ENCODE data around the gene ELOF1. TPM values are rescaled to one million over a fixed set of nuclear protein-coding genes. Genes with fewer than 3 reads are reported as not detected.
"Not testable (repeated sequence)": the region's sequence is repeated elsewhere in the genome, so short reads cannot be mapped to it uniquely, and the experiment has no call there.

The ELOF1 gene
- total RNA-seq, 2 donors from 2014 or later: 47.8 to 57.5 TPM

DNA sequence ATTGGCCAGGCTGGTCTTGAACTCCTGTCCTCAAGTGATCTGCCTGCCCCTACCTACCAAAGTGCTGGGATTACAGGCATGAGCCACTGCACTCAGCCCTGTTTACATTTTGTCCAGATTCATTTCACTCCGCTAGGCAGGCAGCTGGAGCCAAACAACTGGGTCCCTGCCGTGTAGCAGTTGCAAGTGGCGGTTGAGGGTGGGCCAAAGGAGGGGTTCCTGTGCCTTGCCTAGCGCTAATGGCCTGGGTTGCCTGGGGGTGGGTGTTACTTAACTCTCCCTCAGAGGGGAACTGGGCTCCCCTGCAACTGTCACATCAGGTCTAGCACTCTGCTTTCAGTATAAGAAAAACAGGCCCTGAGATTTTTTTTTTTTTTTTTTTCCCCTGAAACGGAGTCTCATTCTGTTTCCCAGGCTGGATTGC lies 11.0 kb upstream of the ELOF1 start:
- H3K27ac ChIP-seq: no peak overlapping the region
- TF ChIP-seq, protein P1, sequence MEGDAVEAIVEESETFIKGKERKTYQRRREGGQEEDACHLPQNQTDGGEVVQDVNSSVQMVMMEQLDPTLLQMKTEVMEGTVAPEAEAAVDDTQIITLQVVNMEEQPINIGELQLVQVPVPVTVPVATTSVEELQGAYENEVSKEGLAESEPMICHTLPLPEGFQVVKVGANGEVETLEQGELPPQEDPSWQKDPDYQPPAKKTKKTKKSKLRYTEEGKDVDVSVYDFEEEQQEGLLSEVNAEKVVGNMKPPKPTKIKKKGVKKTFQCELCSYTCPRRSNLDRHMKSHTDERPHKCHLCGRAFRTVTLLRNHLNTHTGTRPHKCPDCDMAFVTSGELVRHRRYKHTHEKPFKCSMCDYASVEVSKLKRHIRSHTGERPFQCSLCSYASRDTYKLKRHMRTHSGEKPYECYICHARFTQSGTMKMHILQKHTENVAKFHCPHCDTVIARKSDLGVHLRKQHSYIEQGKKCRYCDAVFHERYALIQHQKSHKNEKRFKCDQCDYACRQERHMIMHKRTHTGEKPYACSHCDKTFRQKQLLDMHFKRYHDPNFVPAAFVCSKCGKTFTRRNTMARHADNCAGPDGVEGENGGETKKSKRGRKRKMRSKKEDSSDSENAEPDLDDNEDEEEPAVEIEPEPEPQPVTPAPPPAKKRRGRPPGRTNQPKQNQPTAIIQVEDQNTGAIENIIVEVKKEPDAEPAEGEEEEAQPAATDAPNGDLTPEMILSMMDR (IDR thresholded peaks at IDR 0.05): no peak
- TF ChIP-seq POLR2A (IDR thresholded peaks at IDR 0.05): no peak
- TF ChIP-seq POLR2AphosphoS5 (IDR thresholded peaks at IDR 0.05): no peak
- H3K4me1 ChIP-seq (replicated peaks): no peaks in the 10 kb centered on the region
- H3K4me3 ChIP-seq: no peak overlapping the region
- no peak for DNase-seq (ENCODE audit: low spot score)
- H3K27me3 ChIP-seq (replicated peaks; ENCODE audit: insufficient read depth): no peaks in the 10 kb centered on the region
- H3K9me3 ChIP-seq: no peaks in the 10 kb centered on the region
- H3K36me3 ChIP-seq: no peaks in the 10 kb centered on the region
- intact Hi-C loops (cut with DNase I): no loop called here
- 62% methylated on average over 5 of the region's 5 CpGs for WGBS

DNA sequence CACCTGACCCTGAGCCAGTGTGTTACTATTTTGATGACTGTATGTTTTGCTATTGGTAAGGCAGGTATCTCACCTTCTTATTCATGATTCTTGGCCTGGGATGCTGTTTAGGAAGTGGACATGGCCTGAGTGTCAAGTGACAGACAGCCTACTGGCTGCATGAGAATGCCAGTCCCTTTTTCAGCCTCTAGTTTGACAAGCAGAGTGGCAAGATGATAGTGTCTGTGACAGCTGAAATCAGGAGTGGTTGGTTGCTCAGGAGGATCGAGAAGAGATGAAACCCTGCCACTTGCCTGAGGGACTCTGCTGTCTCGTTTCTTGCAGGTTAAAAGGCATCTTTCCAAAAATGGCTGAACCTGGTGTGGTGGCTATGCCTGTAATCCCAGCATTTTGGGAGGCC lies 7.1 kb upstream of the ELOF1 start:
- no peaks in the 10 kb centered on the region for H3K9me3 ChIP-seq
- H3K4me1 ChIP-seq (replicated peaks): no peaks in the 10 kb centered on the region
- TF ChIP-seq POLR2AphosphoS5 (IDR thresholded peaks at IDR 0.05) (no peak), POLR2A (IDR thresholded peaks at IDR 0.05) (no peak)
- TF ChIP-seq, protein P1 (IDR thresholded peaks at IDR 0.05): no peak
- intact Hi-C loops (cut with DNase I): no loop called here
- H3K27ac ChIP-seq: no peak overlapping the region
- no peaks in the 10 kb centered on the region for H3K27me3 ChIP-seq (replicated peaks; ENCODE audit: insufficient read depth)
- H3K4me3 ChIP-seq: no peak overlapping the region
- no peaks in the 10 kb centered on the region for H3K36me3 ChIP-seq
- DNase-seq (ENCODE audit: low spot score): no peak
- 73% methylated on average over 2 of the region's 2 CpGs for whole genome bisulfite sequencing

DNA sequence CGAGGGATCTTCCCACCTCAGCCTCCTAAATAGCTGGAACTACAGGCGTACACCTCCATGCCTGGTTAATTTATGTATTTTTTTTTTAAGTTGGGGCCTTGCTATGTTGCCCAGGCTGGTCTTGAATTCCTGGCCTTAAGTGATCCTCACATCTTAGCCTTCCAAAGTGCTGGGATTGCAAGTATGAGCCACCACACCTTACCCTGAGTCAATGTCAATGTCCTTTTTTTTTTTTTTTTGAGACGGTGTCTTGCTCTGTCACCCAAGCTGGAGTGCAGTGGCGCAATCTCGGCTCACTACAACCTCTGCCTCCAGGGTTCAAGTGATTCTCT lies 6.6 kb upstream of the ELOF1 start:
- H3K27ac ChIP-seq; H3K36me3 ChIP-seq; intact Hi-C loops (cut with DNase I); H3K27me3 ChIP-seq (replicated peaks; ENCODE audit: insufficient read depth); DNase-seq (ENCODE audit: low spot score); H3K9me3 ChIP-seq; H3K4me1 ChIP-seq (replicated peaks); H3K4me3 ChIP-seq: not testable (repeated sequence)
- WGBS: 91% methylated on average over 5 of the region's 5 CpGs

DNA sequence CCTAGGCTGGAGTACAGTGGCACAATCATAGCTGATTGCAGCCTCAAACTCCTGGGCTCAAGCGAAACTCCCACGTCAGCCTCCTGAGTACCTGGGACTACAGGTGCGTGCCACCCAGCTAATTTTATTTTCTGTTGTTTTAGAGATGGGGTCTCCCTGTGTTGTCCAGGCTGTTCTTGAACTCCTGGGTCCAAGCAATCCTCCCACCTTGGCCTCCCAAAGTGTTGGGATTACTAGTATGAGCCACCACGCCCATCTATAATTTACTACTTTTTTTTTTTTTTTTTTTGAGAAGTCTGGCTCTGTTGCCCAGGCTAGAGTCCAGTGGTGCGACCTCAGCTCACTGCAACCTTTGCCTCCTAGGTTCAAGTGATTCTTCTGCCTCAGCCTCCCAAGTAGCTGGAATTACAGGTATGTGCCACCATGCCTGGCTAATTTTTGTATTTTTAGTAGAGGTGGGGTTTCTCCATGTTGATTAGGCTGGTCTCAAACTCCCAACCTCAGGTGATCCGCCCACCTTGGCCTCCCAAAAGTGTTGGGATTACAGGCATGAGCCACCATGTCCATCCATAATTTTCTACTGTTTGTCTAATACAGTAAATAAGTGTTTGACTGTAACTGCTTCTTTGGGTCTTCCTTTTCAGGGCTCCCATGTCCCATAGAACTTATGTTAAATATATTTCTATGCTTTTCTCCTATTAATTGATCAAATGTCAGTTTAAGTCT lies 5.2 kb upstream of the ELOF1 start:
- H3K9me3 ChIP-seq; intact Hi-C loops (cut with DNase I); DNase-seq (ENCODE audit: low spot score); H3K4me1 ChIP-seq (replicated peaks); H3K36me3 ChIP-seq; H3K4me3 ChIP-seq; H3K27me3 ChIP-seq (replicated peaks; ENCODE audit: insufficient read depth); H3K27ac ChIP-seq: not testable (repeated sequence)
- 93% methylated on average over 6 of the region's 6 CpGs for WGBS

DNA sequence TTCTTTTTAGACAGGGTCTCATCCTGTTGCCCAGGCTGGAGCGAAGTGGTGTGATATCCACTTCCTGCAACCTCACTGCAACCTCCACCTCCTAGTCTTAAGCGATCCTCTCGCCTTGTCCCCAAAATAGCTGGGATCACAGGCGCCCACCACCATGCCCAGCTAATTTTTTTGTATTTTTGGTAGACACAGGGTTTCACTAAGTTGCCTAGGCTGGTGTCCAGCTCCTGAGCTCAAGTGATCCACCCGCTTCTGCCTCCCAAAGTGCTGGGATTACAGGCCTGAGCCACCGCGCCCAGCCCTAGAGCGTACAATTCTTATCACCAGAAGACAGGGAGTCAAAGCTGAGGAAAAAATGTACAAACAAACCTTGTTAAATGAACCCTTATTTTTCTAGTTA lies 4.5 kb upstream of the ELOF1 start:
- Histone ChIP-seq H3K27me3 (replicated peaks; ENCODE audit: insufficient read depth) (no peaks in the 10 kb centered on the region), H3K9me3 (no peaks in the 10 kb centered on the region), H3K36me3 (no peaks in the 10 kb centered on the region), H3K27ac (no peak overlapping the region), H3K4me1 (replicated peaks) (no peaks in the 10 kb centered on the region), H3K4me3 (no peak overlapping the region)
- WGBS: 95% methylated on average over 8 of the region's 8 CpGs
- no peak for DNase-seq (ENCODE audit: low spot score)
- intact Hi-C loops (cut with DNase I): no loop called here
- no peak for TF ChIP-seq POLR2AphosphoS5 (IDR thresholded peaks at IDR 0.05)
- TF ChIP-seq, protein P1 (IDR thresholded peaks at IDR 0.05): no peak
- no peak for TF ChIP-seq POLR2A (IDR thresholded peaks at IDR 0.05)

DNA sequence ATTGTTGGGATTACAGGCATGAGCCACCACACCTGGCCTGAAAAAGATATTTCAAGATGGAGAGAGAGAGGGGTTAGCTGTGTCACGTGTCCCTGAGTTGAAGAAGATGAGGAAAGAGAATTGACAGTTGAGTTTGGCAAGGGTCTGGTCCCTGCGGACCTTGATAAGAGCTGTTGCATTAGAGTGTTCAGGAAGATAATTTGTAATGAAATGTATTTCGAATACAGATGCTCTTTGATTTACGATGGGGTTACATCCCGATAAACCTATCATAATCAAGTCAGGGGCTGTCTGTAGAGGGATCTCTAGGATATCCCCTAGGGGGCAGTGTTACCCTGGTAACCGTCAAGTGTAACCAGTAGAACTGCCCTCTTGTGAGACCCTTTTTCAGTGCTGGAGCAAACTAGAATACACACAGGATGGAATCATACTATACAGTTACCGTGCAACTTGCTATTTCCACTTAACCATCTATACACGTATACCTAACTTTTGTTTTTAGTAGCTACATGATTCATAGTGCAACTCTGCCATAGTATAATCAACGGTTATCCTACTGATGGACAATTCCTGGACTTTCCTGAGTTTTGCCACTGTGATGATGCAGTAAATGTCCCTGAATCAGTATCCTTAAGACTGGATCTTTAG lies 1.5 kb upstream of the ELOF1 start:
- H3K27me3 ChIP-seq (replicated peaks; ENCODE audit: insufficient read depth): no peaks in the 10 kb centered on the region
- TF ChIP-seq POLR2A (IDR thresholded peaks at IDR 0.05) (no peak), POLR2AphosphoS5 (IDR thresholded peaks at IDR 0.05) (peak; percentile 42)
- TF ChIP-seq, protein P1 (IDR thresholded peaks at IDR 0.05): peak in 3 of 4 experiments; percentile 64 to 68 (median 68)
- WGBS: 13% methylated on average over 9 of the region's 9 CpGs
- no peaks in the 10 kb centered on the region for H3K9me3 ChIP-seq
- H3K27ac ChIP-seq: no peak overlapping the region
- H3K36me3 ChIP-seq: no peaks in the 10 kb centered on the region
- intact Hi-C loops (cut with DNase I): no loop called here
- peak; percentile 42 for DNase-seq (ENCODE audit: low spot score)
- H3K4me3 ChIP-seq: no peak overlapping the region
- H3K4me1 ChIP-seq (replicated peaks): peaks cover 11% of the 10 kb centered on the region
